NCI-H1694 treated with DMSO at 0.1 percent for 48 hours (cell line): ENCODE results near the gene GGT5.
"Not testable (repeated sequence)": the region's sequence is repeated elsewhere in the genome, so short reads cannot be mapped to it uniquely, and the experiment has no call there.

Experiments used
- DNase-seq: peaks from one replicate; lab custom pipeline; 2025; lab: John Stamatoyannopoulos, UW

The GGT5 gene

GRCh38 chr22:24183321-24184031, 61.4 kb downstream of the GGT5 start:
- DNase-seq: no peak

- not testable (repeated sequence) for DNase-seq
Observed at GRCh38 chr22:24182900-24183246, 62.0 kb downstream of the GGT5 start.

- no peak for DNase-seq
Observed at GRCh38 chr22:24181996-24182899, 62.6 kb downstream of the GGT5 start.

- DNase-seq: peak; percentile 20
Observed at GRCh38 chr22:24181088-24181995, 63.5 kb downstream of the GGT5 start, which contains the start of gene SUSD2. SUSD2 (plus strand) TSS chr22:24181487; CDS start chr22:24181520, 33 bp downstream.

GRCh38 chr22:24180316-24181087, 64.4 kb downstream of the GGT5 start:
- no peak for DNase-seq

GRCh38 chr22:24179478-24180210, 65.2 kb downstream of the GGT5 start:
- no peak for DNase-seq

- no peak for DNase-seq
Observed at GRCh38 chr22:24178502-24179440, 66.1 kb downstream of the GGT5 start.

- no peak for DNase-seq
Observed at GRCh38 chr22:24178021-24178431, 66.9 kb downstream of the GGT5 start.

- no peak for DNase-seq
Observed at GRCh38 chr22:24177456-24177855, 67.4 kb downstream of the GGT5 start.

- no peak for DNase-seq
Observed at GRCh38 chr22:24177045-24177444, 67.8 kb downstream of the GGT5 start.

- no peak for DNase-seq
Observed at GRCh38 chr22:24176630-24177029, 68.3 kb downstream of the GGT5 start.

GRCh38 chr22:24176040-24176439, 68.8 kb downstream of the GGT5 start:
- no peak for DNase-seq

GRCh38 chr22:24175160-24175808, 69.6 kb downstream of the GGT5 start:
- no peak for DNase-seq

- DNase-seq: no peak
Observed at GRCh38 chr22:24171822-24172221, 73.1 kb downstream of the GGT5 start.

- DNase-seq: no peak
Observed at GRCh38 chr22:24170632-24171031, 74.2 kb downstream of the GGT5 start.

- DNase-seq: no peak
Observed at GRCh38 chr22:24170188-24170587, 74.7 kb downstream of the GGT5 start.
